ENCODE results near the gene SEC61B.

Gene SEC61B

GRCh38 chr9:99221621-99222415 is at the start of gene SEC61B, which contains the start of gene ALG2:
Gene SEC61B (plus strand): TSS chr9:99222282. CDS start chr9:99222364, 82 bp downstream.
Gene ALG2 (minus strand): TSS chr9:99221942. CDS start chr9:99221894, 48 bp downstream.
- peak; percentile 91 for DNase-seq

DNA sequence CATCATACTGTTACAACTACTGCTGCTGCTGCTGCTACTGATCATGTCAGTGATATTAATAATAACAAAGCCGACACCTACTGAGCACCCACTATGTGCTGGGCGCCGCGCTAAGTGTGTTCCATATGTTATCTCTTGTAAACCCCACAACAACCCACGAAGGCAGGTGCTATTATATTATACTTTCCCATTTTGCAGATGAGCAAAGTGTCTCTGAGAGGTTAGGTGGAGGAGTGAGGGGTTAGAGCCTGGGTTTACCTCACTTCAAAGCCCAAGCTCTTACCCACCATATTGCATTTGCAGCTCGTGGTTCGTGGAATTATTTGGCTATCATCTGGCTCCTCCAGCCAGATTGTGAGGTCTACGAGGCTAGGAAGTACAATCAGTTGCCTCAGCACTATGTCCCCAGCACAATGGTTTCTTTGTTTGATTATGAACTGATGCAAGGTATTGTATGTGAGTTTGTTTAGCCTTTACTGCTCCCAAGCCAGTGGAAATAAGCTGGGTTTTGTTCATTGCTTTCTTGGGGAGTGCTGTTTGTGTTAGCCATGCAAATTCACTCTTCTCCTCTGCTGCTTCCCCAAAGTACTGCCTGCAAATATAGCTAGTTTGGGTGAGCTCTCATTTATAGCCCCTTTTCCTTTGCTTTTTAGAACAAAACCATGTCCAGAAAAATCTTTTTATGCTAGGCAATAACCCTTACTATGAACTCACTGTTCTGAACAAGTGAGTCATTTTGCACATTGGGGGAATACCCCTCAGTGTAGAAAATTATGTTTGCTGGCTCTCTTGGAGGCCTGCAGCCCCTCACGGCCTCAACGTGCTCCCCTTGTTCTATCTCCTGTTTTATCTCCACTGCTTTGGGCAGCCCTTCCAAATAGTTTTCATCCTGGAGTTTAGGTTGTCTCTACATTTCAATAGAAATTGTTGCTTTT is 48.2 kb upstream of the SEC61B start:
- DNase-seq = no peak

- DNase-seq = no peak
These were observed 45.5 kb upstream of the SEC61B start for GRCh38 chr9:99176527-99177013.

- DNase-seq = no peak
These were observed 44.3 kb upstream of the SEC61B start for GRCh38 chr9:99177576-99178366.

GRCh38 chr9:99178912-99179872 is 42.9 kb upstream of the SEC61B start:
- no peak for DNase-seq

GRCh38 chr9:99180199-99180598 is 41.9 kb upstream of the SEC61B start:
- no peak for DNase-seq

DNA sequence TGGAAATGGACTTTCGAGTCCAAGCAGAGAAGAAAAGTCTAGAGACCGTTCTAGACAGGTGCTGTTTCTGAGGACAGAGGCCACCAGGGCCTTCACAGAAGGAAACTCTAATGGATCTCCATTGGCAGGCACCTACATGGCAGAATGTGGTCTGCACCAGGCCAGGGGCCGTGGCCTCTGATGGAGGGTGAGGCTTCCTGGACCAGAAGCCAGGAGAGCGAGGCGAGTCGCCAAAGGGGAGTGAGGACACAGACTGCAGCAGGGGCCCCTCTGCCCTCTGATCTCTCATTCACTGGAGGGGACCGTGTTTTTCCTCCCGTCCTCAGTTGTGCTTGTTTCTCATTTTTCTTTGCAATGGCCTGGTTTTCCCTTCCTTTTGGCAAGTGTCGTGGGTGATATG is 41.4 kb upstream of the SEC61B start:
- DNase-seq = no peak

- no peak for DNase-seq
These were observed 40.9 kb upstream of the SEC61B start for GRCh38 chr9:99181206-99181605.

DNA sequence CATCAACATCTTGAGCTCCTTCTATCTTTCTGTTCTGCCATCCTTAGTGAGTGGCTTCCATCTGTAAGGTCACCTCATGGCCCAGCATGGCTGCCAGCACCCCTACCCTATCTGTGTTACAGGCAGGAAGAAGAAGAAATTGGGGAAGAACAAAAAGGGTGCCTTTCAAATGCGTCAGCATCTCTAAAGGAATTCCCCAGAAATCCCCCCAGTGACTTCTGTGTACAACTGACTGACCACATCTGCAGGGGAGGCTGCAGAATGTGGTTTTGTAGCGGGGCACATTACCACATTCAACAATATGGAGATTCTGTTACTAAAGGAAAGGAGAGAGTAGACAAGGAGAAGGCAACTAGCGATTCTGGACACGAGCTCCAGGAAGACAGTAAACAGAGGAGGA is 40.5 kb upstream of the SEC61B start:
- no peak for DNase-seq

DNA sequence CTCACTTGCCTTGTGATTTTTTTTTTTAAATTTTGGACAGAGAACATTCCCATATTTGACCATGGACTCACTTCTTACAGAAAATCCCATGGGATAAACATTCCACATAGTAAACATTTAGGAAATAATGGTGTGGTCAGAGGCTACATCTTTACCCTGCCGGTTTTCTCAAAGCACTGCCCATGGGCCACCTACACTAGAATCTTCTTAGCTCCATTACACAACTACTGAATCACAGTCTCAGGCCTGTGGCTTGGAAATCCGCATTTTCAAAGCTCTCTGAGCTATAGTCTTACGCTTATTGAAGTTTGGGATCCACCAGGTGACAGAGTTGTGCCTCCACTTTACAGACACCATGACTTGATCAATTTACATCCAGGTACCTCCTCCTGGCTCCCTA is 39.7 kb upstream of the SEC61B start:
- DNase-seq = no peak

DNA sequence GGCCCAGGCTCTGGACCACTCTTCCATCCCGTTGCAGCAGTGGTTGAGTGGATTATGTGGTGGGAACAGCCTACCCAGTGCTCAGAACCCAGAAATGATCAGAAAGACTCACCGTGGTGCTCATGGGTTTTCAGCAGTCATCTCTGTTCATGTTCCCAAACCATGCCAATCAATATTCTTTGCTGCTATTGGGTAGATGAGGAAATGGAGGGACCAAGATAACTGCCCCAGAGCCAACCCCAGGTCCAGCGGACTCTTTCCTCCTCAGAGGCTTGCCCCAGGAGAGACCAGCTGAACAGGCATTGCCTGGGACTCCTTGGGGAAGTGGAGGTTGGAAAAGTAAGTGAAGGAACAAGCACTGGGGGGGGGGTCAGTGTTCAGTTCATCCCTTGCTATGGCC is 38.5 kb upstream of the SEC61B start:
- DNase-seq = no peak

DNA sequence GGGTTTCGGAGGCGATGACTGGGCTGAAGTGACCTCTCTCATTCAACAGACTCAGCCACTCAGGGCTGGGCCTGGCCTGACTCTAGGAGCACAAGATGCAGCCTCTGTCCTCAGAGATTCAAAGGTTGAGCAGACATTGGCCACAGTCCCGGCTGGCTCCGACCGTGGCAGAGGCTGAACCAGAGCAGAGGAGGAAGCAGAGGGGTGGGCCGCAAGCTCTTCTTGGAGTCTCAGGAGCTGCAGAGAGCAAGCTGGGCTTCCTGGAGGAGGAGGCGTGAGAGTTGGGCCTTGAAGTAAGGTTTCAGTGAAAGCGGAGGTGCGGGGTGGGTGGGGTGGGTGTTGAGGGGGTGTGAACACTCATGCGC is 38.0 kb upstream of the SEC61B start:
- DNase-seq = no peak

DNA sequence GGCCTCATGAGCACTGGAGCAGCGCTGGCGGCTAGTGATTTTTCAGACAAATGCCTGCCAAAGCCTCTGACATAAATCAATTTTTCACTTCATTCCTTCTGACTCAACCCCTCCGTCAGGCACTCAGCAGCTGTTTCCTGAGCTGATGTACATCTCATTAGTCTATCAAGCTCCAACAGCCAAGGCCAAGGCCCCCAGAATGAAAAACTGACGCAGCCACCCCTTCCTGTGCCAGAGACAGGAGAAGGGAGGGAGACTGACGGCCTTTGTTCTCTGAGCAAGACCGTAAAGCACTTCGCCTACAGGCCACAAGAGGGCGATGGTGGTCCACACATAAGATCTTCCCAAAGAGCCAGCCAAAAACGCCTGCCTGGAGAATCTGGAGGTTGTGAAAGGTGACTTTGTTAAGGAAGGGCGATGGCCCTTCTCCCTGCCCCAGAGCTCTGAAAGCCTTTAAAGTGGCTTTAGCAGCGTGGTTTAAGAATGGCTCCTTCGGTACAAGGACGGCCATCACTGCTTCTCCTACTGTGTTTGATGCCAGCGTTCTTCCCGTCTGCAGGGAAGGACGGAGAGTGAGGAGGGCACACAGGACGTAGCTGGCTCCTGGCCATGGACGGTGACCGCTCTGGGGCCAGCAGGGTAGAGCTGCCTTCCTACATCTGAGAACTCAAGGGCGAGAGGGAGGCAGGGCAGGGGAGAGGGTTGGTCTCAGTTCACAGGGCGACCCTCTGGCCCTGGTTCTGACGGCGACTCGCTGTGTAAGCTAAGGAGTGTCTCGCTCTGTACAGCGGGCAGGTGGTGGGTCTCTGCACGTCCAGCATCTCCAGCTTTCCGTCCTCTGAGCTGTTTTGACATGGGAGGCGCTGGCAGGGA is 37.4 kb upstream of the SEC61B start:
- peak; percentile 78 for DNase-seq

DNA sequence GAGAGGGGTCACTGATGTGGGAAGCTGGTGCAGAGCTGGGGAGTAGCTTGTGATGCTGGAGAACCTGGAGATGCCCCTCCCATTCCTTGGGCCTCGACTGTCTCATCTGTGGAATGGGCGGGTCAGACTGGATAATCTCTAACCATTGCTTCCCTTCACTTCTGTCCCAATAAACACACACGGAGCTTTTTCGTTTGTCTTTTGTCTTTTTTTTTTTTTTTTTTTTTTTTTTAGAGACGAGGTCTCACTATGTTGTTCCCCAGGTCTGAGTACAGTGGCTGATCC is 36.8 kb upstream of the SEC61B start:
- no peak for DNase-seq

- DNase-seq = no peak
These were observed 36.1 kb upstream of the SEC61B start for GRCh38 chr9:99185934-99186333.

DNA sequence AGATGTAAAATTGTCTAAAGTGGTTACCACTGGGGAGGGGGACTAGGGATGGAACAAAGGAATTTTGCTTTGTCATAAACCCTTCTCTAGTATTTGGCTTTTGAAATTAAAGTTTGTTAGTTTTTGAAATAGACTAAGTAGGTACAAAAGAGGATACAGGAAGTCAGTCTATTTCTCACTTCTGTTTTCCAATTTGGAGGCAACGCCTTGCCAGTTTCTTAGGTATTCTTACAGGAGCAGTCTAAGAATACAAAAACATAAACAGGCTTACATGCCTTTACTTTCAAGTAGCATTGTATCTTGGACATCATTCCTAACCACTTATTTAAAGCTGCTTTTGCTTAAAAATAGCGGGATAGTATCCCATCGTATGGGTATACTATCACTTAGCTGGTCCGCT is 34.8 kb upstream of the SEC61B start:
- DNase-seq = no peak

DNA sequence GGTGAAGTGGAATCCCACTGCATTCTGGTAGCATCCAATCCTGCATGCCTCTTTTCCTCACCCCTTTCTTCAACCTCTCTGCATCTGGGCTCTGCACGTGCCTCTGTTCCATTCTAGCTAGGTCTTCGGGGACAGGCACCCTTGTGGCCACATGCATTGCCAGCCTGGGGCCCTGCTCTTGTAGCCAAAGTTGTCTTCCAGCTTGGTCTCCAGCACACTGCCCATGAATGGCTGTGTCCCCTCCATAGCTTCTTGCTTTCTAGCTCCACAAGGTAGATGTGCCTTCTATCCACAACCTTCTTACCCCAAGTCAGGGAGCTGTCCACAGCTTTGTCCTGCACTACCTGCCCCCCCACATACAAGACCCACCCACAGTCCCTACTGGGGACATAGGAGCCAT is 32.9 kb upstream of the SEC61B start:
- DNase-seq = no peak

- DNase-seq = no peak
These were observed 32.0 kb upstream of the SEC61B start for GRCh38 chr9:99189887-99190596.

- DNase-seq = no peak
These were observed 31.3 kb upstream of the SEC61B start for GRCh38 chr9:99190597-99191283.

Data from activated T-cell treated with anti-CD3 and anti-CD28 coated beads, Interleukin-2, amount 50 U/mL, for 1 hour (primary cell).